Measurements from ENCODE around the gene ZNF785.

- no peak for TF ChIP-seq CTCF (conservative IDR thresholded peaks at IDR 0.05; ENCODE audit: low read depth in 2 of 2)
- no peak for TF ChIP-seq EZH2 (IDR thresholded peaks at IDR 0.05; ENCODE audit: low read depth, unreplicated experiment)
- no peak for TF ChIP-seq POLR2AphosphoS5 (IDR thresholded peaks at IDR 0.05; ENCODE audit: low read depth)
- TF ChIP-seq, protein P1, sequence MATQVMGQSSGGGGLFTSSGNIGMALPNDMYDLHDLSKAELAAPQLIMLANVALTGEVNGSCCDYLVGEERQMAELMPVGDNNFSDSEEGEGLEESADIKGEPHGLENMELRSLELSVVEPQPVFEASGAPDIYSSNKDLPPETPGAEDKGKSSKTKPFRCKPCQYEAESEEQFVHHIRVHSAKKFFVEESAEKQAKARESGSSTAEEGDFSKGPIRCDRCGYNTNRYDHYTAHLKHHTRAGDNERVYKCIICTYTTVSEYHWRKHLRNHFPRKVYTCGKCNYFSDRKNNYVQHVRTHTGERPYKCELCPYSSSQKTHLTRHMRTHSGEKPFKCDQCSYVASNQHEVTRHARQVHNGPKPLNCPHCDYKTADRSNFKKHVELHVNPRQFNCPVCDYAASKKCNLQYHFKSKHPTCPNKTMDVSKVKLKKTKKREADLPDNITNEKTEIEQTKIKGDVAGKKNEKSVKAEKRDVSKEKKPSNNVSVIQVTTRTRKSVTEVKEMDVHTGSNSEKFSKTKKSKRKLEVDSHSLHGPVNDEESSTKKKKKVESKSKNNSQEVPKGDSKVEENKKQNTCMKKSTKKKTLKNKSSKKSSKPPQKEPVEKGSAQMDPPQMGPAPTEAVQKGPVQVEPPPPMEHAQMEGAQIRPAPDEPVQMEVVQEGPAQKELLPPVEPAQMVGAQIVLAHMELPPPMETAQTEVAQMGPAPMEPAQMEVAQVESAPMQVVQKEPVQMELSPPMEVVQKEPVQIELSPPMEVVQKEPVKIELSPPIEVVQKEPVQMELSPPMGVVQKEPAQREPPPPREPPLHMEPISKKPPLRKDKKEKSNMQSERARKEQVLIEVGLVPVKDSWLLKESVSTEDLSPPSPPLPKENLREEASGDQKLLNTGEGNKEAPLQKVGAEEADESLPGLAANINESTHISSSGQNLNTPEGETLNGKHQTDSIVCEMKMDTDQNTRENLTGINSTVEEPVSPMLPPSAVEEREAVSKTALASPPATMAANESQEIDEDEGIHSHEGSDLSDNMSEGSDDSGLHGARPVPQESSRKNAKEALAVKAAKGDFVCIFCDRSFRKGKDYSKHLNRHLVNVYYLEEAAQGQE (IDR thresholded peaks at IDR 0.05; ENCODE audit: unreplicated experiment) = no peak
- no peak for TF ChIP-seq CREB1 (CRISPR knock-in tag; IDR thresholded peaks at IDR 0.05; ENCODE audit: low read depth)
- no peak for TF ChIP-seq STAT1 (IDR thresholded peaks at IDR 0.05; ENCODE audit: unreplicated experiment)
- no peak for TF ChIP-seq ZNF331 (CRISPR knock-in tag; IDR thresholded peaks at IDR 0.05; ENCODE audit: low read depth)
These were observed 19.5 kb downstream of the ZNF785 start for GRCh38 chr16:30565984-30566383.
